ENCODE measurements around the gene CARMIL1. TPM values are rescaled to one million over a fixed set of nuclear protein-coding genes. Genes with fewer than 3 reads are reported as not detected.

The CARMIL1 gene
- 11.4 and 15.0 TPM in 2 replicates for total RNA-seq (ENCODE audit: low replicate concordance)

DNA sequence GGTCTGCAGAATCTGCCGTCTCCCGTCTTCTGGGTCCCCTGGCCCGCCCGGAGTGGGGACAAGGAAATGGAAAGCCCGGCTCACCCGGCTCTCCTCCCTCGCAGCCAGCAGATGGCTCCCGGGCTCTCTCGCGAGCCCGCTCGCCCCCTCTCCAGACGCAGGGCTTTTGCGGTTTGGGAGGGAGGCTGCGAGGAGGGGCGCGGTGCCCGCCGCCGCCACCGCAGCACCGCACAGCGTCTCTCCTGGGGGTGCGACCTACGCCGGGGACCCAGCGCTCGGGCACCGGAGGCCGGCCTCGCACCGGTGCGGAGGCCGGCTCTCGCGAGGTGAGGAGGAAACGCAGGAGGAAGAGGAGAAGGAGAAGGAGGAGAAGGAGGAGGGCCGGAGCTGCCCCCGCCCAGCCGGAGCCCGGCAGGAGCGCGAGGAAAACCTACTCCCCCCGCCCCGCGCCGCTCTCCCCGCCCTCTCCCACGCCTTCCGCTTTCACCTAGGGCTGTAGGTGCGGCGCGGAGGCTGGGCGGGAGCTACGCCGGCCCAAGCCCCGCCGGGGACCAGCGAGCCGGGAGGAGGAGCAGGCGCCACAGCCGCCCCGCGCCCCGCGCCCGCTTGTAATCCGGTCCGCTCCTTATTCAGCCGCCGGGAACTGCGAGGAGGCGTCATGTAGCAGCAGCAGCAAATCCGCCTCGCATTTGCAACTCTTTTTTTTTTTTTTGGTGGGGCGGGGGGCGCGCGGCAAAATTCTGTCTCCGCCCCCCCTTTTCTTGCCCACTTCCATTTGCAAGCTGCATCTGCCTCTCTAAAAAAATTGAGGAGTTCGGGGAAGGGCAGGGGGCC, at the start of gene CARMIL1:
Gene CARMIL1, plus strand, starts transcription at position 461 of the 834 bp plus-strand sequence. CDS start 422 bp downstream, outside the sequence.

DNA sequence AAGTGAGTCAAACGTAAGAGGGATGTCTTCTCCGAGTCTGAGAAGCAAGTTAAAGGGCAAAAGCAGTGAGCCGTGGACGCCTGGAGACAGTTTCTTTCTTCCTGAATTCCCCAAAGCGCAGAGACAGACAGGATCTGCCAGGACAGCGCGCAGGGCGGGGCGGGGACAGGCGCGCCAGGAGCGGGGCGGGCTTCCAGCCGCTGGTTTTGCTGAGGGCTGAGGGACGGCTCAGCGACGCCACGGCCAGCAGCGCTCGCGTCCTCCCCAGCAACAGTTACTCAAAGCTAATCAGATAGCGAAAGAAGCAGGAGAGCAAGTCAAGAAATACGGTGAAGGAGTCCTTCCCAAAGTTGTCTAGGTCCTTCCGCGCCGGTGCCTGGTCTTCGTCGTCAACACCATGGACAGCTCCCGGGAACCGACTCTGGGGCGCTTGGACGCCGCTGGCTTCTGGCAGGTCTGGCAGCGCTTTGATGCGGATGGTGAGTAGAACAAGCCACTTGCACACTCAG, 372.9 kb downstream of the CARMIL1 start, which contains the start of gene SCGN:
Gene SCGN, plus strand, starts transcription at position 209 of the 509 bp plus-strand sequence. Its CDS starts 189 bp downstream, at position 398.

Measured in smooth muscle cell of the coronary artery (primary cell).